CD1c-positive myeloid dendritic cell (primary cell): ENCODE results near the gene TIMP1.

ENCODE experiments used
- DNase-seq: peaks from one replicate; pipeline ENCODE4 v3.0.0-alpha.2; 2016; ENCODE audit errors: extremely low spot score

TIMP1 gene

GRCh38 chrX:47573341-47574075 lies 8.7 kb upstream of the TIMP1 start:
- DNase-seq = no peak

GRCh38 chrX:47574076-47574546 lies 8.1 kb upstream of the TIMP1 start:
- DNase-seq = no peak

GRCh38 chrX:47574547-47575301 lies 7.5 kb upstream of the TIMP1 start:
- no peak for DNase-seq

- no peak for DNase-seq
Observed at GRCh38 chrX:47576021-47576898, 6.0 kb upstream of the TIMP1 start.

GRCh38 chrX:47577424-47577823 lies 4.8 kb upstream of the TIMP1 start:
- DNase-seq = no peak

GRCh38 chrX:47577901-47578300 lies 4.3 kb upstream of the TIMP1 start:
- no peak for DNase-seq

- DNase-seq = peak; percentile 70
Observed at GRCh38 chrX:47578692-47579091, 3.5 kb upstream of the TIMP1 start.

- DNase-seq = peak; percentile 88
Observed at GRCh38 chrX:47579537-47579936, 2.7 kb upstream of the TIMP1 start.

GRCh38 chrX:47583240-47583861 lies 1.1 kb downstream of the TIMP1 start:
- DNase-seq = no peak

GRCh38 chrX:47584714-47585113 lies 2.5 kb downstream of the TIMP1 start:
- DNase-seq = no peak

- DNase-seq = no peak
Observed at GRCh38 chrX:47585273-47585672, 3.0 kb downstream of the TIMP1 start.

- no peak for DNase-seq
Observed at GRCh38 chrX:47586043-47586787, 4.0 kb downstream of the TIMP1 start.

- no peak for DNase-seq
Observed at GRCh38 chrX:47587091-47587891, 5.1 kb downstream of the TIMP1 start.

GRCh38 chrX:47587906-47588735 lies 5.9 kb downstream of the TIMP1 start:
- DNase-seq = no peak

- DNase-seq = no peak
Observed at GRCh38 chrX:47590984-47591383, 8.7 kb downstream of the TIMP1 start.

- no peak for DNase-seq
Observed at GRCh38 chrX:47593522-47593921, 11.3 kb downstream of the TIMP1 start.

- DNase-seq = no peak
Observed at GRCh38 chrX:47595716-47596251, 13.5 kb downstream of the TIMP1 start.

- DNase-seq = no peak
Observed at GRCh38 chrX:47596256-47596655, 14.0 kb downstream of the TIMP1 start.

- no peak for DNase-seq
Observed at GRCh38 chrX:47597222-47597621, 15.0 kb downstream of the TIMP1 start.
